Coronary artery (tissue), 2 donors: ENCODE measurements around the gene UVRAG.

Experiments used
- DNase-seq: peaks from one replicate; pipeline ENCODE4 v3.0.0-alpha.2; 2017; ENCODE audit warnings: low spot score
- H3K27ac ChIP-seq, 2 donors: fragments of 200-600 bp; sonication (generic); one replicate each; pipeline ENCODE4 v1.5.1; 2016 to 2019
- H3K4me3 ChIP-seq: fragments of 200-600 bp; sonication (generic); 2 replicates; pipeline ENCODE4 v1.5.1; 2016; ENCODE audit warnings: mild to moderate bottlenecking, moderate library complexity
- TF ChIP-seq, protein P1 (sequence below): fragments of 200-600 bp; sonication (generic); IDR thresholded peaks from one replicate; pipeline ENCODE4 v1.5.1; 2019; ENCODE audit warnings: antibody characterized with exemption

UVRAG gene

GRCh38 chr11:75919525-75919924 lies 104.5 kb downstream of the UVRAG start:
- no peak overlapping the region for H3K27ac ChIP-seq
- TF ChIP-seq, protein P1, sequence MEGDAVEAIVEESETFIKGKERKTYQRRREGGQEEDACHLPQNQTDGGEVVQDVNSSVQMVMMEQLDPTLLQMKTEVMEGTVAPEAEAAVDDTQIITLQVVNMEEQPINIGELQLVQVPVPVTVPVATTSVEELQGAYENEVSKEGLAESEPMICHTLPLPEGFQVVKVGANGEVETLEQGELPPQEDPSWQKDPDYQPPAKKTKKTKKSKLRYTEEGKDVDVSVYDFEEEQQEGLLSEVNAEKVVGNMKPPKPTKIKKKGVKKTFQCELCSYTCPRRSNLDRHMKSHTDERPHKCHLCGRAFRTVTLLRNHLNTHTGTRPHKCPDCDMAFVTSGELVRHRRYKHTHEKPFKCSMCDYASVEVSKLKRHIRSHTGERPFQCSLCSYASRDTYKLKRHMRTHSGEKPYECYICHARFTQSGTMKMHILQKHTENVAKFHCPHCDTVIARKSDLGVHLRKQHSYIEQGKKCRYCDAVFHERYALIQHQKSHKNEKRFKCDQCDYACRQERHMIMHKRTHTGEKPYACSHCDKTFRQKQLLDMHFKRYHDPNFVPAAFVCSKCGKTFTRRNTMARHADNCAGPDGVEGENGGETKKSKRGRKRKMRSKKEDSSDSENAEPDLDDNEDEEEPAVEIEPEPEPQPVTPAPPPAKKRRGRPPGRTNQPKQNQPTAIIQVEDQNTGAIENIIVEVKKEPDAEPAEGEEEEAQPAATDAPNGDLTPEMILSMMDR = no peak
- no peak overlapping the region for H3K4me3 ChIP-seq
- no peak for DNase-seq

DNA sequence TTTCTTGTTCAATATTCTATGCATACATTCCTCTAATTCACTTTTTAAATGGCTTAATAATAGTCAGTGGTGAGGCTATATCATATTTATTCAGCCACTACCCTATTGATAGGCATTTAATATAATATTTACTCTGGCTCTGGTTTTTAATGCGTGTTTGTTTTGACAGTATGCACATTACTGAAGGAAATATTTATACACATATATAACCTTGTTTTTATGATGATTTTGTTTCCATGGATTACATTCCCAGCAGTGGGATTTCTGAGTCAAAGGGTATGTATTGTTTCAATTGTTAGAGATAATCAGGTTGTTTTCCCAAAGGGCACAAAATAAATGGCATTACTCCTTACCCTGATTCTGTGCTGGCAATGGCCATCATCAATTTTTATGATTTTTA lies 105.8 kb downstream of the UVRAG start:
- no peak overlapping the region for H3K4me3 ChIP-seq
- TF ChIP-seq, protein P1 = no peak
- DNase-seq = no peak
- no peak overlapping the region for H3K27ac ChIP-seq

GRCh38 chr11:75921808-75922207 lies 106.8 kb downstream of the UVRAG start:
- no peak overlapping the region for H3K4me3 ChIP-seq
- no peak overlapping the region for H3K27ac ChIP-seq
- DNase-seq = no peak
- TF ChIP-seq, protein P1 = no peak

- peak overlapping the region in 1 of 2 donors; percentile 68 for H3K27ac ChIP-seq
Observed at GRCh38 chr11:75924966-75925784, 110.2 kb downstream of the UVRAG start.

GRCh38 chr11:75925785-75926164 lies 110.8 kb downstream of the UVRAG start:
- DNase-seq = no peak
- Histone ChIP-seq H3K4me3 (no peak overlapping the region), H3K27ac (no peak overlapping the region)
- TF ChIP-seq, protein P1 = no peak

More at GRCh38 chr11:75924966-75925784, 110.2 kb downstream of the UVRAG start:
- DNase-seq = no peak
- H3K4me3 ChIP-seq = peak overlapping the region; percentile 24
- TF ChIP-seq, protein P1 = no peak

DNA sequence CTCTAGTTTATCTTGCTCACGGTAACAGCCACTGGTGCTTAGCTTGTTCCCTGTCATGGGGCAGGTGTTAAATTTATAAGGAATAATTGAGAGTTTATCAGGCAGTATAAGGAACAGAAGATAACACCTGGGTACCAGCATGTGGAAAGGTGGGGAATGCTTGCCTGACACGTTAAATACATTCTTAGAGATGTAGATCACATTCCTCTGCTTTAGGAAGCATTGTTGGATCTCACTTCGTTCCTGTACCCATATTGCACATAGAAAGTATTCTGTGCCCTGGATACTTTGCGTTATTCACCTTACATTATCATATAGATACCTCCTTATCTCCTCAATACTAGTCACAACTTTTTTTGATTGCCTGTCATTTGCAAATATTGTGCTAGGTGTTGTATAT lies 114.7 kb downstream of the UVRAG start:
- Histone ChIP-seq H3K4me3 (no peak overlapping the region), H3K27ac (no peak overlapping the region)
- TF ChIP-seq, protein P1 = no peak
- DNase-seq = no peak

- no peak for DNase-seq
- TF ChIP-seq, protein P1 = no peak
- no peak overlapping the region for H3K27ac ChIP-seq
- H3K4me3 ChIP-seq = no peak overlapping the region
Observed at GRCh38 chr11:75930534-75930933, 115.5 kb downstream of the UVRAG start.
